ENCODE results near the gene STAT5A.
A peak's percentile ranks its signal among the peaks of the same experiment; 100 is the strongest.
"Not testable (repeated sequence)": the region's sequence is repeated elsewhere in the genome, so short reads cannot be mapped to it uniquely, and the experiment has no call there.

STAT5A gene

DNA sequence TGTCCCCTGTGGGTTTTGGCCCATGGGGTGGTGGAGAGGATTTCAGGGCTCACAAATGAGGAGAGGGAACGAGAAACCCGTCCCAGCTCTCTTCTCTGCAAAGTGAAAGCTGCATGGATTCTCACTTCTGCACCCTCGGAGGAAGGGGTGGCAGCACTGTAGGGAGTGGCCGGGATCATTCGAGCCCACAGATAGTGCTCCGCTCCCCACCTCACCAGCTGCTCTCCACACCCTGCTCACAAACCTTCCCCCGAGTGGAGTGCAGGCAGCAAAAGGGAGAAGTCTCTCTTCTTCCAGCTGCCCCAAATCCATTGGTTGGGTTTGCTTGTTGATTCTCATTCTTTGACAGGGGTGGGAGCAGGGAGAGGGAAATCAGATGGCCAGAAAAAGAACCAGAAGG lies 20.1 kb downstream of the STAT5A start:
- no peak for DNase-seq (ENCODE audit: low spot score)

DNA sequence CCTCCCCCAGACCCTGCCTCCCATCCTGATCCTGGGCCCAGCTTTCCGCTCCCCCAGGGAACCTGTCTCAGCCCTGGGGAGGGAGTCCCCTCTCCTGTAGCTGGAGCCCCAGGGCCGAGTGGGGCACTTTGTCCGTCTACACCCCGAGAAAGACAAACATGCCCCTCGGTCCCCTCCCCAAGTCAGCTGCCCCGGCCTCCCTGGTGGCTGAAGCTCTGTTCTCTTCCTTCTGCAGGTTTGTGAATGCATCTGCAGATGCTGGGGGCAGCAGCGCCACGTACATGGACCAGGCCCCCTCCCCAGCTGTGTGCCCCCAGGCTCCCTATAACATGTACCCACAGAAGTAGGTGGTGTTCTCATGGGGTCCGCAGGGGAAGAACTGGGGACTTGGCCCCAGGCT lies 20.8 kb downstream of the STAT5A start:
- no peak for DNase-seq (ENCODE audit: low spot score)

DNA sequence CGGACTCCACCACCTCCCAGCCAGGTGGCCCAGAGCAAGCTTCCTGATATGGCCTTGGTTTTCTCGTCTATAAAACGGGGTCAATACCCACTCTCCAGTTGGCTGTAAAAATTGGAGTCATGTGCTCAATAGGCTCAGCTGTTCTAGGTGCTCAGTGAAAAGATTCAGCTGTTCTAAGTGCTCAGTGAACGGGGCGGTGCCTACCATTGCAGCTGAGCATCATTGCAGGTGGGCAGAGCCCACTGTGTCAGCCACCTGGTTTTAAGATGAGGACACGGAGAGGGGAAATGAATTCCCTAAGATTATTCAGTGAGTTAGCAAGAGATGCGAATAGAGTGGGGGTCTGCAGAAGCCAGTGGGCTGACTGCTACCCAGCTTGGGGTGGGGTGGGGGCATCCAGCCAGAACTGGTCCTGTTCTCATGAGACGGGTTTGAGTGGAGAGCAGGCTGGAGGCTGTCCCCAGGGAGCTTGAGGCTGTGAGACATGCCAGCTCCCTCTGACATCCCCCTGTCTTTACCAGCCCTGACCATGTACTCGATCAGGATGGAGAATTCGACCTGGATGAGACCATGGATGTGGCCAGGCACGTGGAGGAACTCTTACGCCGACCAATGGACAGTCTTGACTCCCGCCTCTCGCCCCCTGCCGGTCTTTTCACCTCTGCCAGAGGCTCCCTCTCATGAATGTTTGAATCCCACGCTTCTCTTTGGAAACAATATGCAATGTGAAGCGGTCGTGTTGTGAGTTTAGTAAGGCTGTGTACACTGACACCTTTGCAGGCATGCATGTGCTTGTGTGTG lies 21.9 kb downstream of the STAT5A start:
- DNase-seq (ENCODE audit: low spot score), result no peak

DNA sequence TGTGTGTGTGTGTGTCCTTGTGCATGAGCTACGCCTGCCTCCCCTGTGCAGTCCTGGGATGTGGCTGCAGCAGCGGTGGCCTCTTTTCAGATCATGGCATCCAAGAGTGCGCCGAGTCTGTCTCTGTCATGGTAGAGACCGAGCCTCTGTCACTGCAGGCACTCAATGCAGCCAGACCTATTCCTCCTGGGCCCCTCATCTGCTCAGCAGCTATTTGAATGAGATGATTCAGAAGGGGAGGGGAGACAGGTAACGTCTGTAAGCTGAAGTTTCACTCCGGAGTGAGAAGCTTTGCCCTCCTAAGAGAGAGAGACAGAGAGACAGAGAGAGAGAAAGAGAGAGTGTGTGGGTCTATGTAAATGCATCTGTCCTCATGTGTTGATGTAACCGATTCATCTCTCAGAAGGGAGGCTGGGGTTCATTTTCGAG lies 22.5 kb downstream of the STAT5A start:
- DNase-seq (ENCODE audit: low spot score), result no peak

DNA sequence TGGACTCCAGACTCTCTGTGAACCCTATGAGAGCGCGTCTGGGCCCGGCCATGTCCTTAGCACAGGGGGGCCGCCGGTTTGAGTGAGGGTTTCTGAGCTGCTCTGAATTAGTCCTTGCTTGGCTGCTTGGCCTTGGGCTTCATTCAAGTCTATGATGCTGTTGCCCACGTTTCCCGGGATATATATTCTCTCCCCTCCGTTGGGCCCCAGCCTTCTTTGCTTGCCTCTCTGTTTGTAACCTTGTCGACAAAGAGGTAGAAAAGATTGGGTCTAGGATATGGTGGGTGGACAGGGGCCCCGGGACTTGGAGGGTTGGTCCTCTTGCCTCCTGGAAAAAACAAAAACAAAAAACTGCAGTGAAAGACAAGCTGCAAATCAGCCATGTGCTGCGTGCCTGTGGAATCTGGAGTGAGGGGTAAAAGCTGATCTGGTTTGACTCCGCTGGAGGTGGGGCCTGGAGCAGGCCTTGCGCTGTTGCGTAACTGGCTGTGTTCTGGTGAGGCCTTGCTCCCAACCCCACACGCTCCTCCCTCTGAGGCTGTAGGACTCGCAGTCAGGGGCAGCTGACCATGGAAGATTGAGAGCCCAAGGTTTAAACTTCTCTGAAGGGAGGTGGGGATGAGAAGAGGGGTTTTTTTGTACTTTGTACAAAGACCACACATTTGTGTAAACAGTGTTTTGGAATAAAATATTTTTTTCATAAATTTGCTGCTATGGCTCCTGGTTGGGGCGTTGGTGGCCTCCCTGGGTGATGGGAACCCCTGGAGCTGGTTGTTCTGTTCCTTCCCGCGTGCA lies 23.1 kb downstream of the STAT5A start:
- DNase-seq (ENCODE audit: low spot score), result peak; percentile 78

DNA sequence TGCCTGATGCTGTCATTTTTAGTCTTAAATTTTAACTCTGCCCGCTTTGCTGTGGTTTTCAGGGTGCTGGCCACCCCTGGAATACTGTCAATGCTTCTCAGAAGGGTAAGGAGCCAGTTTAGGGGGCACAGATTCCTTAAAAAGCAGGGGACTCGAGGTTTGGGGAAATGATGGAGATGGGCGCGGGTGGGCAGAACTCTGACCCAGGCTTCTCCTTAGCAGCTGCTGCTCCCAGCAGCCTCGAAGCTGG lies 23.7 kb downstream of the STAT5A start:
- DNase-seq (ENCODE audit: low spot score), result no peak

DNA sequence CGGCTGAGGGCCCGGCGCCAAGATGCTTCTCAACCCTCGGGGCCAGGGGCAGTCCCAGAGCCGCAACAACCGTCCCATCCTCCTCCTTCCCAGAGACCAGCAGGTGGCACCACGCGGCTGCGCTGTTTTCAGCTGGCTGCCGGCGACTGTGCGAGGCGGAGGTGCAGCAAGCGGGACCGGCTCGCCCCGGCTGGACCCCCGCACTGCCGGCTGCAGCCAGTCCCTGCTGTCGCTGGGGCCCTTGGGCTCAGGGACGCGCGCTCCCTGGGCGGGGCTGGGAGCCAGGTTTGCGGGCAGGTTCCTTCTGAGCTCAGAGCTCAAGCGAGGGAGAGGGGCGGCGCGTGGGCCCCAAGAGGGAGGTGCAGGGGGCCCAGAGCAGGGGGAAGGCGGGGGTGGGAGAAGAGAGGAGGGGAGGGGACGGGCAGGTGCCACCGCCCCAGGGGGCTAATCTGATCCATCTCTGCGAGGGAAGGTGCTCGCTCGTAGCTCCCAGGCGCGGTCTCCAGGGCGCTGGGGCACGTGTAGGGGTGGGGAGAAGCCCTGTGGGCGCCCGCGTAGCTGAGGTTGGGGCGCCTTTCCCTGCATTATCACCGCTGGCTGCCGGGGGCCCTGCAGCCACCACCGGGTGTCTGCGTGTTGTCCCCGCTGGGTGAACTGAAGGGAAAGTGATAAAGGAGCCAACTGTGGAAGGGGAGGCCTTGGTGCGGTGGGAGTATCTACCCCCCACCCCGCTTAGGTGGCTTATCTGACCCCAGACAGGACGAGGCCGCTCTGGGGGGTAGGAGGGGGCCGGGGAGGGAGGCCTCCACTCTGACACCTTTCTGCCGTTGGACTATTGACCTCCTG lies 24.2 kb downstream of the STAT5A start:
- DNase-seq (ENCODE audit: low spot score), result peak; percentile 96

DNA sequence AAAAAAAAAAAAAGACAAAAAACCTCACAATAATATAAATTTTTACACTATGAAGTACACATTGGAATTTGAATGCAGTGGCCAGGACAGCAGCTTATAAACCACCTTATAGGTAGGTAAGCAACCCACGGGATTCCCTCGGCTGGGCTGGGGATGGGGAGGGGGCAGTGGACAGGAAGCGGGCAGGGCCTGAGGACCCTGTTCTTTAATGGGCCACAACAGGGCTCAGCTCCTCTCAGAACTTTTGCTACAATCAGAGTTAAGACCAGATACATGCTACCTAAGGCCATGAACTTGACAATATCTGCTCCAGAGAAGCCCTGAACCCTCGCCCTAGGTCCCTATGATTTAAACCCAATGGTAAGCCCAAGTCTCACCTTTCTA lies 25.1 kb downstream of the STAT5A start:
- no peak for DNase-seq (ENCODE audit: low spot score)

DNA sequence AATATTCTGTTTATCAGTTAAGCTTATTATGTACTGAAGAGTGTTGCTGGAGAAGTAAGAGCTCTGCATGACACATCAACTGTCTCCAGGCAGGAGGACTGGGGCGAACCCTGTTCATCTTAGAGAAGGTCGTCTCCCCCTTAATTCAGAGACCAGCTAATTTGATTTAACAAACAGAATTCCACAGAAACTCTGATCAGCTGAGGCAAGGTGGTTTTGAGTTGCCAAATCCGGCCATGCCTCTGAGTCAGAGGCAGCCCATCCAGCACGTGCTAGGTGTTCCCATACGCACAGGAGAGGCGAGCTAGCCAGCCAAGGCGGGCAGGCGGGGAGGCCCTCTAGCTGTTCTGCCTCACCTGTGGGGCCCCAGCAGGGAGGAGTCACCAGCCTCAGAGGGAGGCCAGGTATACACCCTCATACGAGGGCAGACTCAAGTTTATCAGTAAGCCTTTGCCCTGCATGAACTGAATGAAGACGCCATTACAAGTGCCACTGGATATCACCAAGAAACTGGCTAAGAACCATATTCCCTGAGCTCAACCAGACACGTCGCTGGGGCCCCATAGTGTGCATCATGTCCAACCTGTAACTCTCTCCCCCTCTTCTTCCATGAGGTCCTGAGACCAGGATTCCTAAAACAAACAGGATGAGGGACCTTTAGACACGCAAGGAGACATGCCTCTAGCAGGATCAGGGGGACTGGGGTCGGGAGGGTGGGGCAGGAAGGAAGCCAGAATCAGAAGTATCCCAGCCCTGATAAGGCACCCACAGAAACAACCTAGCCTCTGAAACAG lies 25.7 kb downstream of the STAT5A start:
- no peak for DNase-seq (ENCODE audit: low spot score)

DNA sequence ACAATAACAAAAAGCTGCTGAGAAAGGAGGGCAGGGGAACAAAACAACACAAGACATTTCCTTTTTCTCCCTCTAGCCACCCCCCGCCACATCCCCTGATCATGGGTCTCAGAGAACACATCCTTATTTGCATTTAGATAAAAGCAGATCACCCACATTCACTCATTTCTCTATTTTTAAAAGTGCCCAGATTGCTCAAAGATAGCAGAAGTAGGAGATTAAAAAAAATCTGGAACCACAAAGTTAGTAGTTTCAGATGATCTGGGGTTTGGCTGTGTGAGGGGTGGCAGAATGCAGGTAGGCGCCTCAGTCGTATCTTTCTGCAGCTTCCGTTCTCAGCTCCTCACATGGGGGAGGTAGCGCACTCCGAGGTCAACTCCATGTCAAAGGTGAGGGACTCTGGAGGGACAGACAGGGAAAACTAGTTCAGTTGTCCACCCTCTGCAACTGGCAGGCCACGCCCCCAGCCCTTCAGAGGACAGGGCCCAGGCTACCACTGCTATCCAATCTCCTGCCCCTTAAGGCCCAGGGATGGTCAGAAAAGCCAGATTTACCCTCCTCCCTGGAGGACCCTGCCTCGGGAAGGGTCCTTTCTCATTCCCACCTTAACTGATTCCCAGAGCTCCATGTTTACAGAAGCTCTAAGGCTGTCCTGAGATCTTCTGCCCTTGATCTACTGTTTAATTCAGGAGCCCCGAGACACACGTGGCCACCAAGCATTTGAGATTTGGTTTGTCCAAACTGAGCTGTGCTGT lies 27.3 kb downstream of the STAT5A start:
- no peak for DNase-seq (ENCODE audit: low spot score)

DNA sequence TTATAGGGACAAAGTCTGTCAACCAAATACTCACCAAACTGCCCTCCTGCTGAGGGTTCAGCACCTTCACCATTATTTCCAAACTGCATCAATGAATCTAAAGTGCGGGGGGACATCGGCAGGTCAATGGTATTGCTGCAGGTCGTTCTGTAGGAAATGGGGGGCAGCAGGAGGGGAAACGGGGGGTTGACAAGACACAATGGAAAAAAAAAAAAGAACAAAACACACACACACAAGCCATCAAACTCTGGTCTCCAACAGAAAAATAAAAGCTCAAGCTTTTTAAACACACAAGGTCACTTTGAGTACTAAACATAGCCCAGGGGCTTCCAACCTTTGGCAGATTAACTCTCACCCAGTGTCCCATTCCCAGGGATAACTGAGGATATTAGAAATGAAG lies 28.5 kb downstream of the STAT5A start:
- no peak for DNase-seq (ENCODE audit: low spot score)

DNA sequence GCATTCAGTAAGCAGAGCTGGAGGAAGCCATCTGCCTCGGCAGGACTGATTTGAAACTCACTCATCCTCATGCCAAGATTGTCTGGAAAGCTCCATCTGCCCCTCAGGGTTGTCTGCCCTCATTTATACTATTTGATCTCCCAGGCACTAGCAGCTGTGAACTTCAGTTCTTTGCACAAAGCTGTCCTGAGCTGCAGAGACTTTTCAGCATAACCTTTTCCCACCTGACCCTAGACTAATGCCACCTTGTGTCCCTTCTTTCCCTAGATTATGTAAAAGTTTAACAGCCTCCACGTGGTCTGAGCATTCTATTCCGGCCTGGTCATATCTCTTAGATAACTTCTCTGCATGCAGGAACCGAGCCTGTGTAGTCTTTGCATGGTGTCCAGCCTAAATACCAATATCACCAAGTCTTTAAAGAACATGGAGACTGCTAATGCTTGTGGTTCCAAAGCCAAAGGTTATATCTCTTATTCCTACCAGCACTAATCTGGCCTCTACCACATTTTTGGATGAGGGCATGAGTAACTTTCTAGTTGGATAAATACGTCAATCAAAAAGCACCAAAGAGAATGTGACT lies 29.1 kb downstream of the STAT5A start:
- no peak for DNase-seq (ENCODE audit: low spot score)

DNA sequence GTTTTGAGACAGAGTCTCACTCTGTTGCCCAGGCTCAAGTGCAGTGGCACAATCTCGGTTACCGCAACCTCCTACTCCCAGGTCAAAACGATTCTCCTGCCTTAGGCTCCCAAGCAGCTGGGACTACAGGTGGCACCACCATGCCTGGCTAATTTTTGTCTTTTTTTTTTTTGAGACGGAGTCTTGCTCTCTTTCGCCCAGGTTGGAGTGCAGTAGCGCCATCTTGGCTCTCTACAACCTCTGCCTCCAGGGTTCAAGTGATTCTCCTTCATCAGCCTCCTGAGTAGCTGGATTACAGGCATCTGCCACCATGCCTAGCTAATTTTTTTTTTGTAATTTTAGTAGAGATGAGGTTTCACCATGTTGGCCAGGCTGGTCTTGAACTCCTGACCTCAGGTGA lies 29.7 kb downstream of the STAT5A start:
- DNase-seq (ENCODE audit: low spot score), result not testable (repeated sequence)

DNA sequence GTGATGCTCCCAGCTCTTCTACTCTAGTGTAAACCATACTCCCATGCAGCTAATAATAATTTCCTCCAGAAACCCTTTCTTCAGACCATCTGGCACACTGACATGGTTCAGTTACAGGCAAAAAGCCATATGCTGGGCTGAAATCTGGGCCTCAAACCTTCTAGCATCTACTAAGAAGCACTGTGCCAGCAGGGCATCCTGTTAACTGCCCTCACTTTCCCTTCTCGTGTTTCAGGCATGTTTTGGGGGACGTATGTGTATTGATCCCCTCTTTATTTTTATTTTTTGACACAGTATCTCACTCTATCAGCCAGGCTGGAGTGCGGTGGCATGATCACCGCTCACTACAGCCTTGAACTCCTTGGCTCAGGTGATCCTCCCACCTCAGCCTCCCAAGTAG lies 33.3 kb downstream of the STAT5A start:
- no peak for DNase-seq (ENCODE audit: low spot score)

DNA sequence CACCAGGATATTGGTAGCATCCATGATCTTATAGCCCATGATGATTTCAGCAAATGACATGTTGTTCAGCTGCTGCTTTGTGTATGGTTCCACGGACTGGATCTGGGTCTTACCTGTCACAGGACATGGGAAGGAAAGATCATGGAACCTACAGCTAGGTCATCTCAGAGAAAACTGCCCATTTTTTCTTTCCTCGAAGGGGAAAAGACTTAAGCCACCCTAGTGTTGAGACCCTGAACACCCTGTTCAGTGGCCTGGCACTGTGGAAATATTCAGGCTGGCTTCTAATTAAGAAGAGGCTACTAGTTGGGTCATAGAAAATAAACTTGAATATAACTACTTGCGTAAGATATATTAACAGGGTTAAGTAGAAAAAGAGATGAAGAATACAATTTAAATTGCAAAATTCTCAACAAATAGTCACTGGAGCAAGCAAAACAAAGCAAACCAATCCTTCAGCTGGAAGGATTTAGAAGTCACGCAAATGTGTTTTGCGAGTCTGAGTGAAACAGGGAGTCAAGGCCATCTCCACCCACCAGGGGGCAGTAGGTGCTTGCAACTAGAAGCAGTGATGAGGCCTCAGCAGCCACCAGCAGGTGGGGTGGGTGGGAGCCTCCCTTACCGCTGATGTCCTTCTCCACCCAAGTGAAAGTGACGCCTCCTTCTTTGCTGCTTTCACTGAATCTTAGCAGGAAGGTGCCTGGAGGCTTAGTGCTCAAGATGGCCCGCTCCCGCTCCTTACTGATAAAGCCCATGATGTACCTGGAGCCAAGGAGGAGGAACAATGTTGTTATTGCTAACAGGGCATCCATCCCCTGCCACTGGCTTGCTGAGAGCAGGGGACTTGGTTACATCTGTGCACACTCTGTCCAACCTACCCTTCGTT lies 34.3 kb downstream of the STAT5A start:
- peak; percentile 97 for DNase-seq (ENCODE audit: low spot score)

DNA sequence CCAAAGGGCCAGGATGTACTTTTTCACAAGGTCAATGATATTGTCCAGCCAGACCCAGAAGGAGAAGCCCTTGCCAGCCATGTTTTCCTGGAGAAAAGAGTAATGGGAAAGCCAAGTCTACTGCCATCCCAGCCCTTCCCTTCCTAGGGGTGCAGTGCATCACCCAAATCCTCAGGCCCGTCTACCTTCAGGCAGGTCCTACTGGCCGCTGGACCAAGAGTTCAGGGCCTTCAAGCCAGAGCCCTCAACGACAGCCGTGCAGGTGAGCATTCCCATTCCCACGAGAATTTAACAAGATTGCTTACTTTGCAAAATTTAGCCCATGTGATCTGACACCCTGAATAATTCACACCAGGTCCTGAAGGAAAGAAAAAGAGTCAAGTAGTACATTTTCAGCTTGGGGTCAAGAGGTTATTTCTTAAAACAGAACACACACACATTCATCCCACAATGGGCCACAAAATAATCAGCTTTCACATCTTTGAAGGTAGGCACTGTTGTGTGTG lies 35.0 kb downstream of the STAT5A start:
- no peak for DNase-seq (ENCODE audit: low spot score)

DNA sequence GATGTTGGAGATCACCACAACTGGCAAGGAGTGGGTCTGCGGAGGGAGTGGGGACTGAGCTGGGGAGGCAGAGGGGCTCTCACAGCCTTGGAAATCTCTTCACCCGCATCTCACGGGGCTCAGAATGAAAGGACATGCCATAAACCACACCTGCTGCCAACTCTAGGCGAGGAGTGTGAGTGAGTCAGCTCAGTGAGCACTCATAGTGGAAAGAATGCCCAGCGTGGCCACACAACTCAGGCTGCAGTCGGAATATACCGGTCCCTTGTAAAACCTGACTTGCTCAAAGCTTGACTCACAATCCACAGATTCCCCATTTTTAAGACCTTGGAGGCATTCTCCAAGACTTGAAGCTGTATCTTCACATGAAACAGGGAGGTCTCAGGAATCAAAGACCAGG lies 36.7 kb downstream of the STAT5A start:
- DNase-seq (ENCODE audit: low spot score), result no peak

DNA sequence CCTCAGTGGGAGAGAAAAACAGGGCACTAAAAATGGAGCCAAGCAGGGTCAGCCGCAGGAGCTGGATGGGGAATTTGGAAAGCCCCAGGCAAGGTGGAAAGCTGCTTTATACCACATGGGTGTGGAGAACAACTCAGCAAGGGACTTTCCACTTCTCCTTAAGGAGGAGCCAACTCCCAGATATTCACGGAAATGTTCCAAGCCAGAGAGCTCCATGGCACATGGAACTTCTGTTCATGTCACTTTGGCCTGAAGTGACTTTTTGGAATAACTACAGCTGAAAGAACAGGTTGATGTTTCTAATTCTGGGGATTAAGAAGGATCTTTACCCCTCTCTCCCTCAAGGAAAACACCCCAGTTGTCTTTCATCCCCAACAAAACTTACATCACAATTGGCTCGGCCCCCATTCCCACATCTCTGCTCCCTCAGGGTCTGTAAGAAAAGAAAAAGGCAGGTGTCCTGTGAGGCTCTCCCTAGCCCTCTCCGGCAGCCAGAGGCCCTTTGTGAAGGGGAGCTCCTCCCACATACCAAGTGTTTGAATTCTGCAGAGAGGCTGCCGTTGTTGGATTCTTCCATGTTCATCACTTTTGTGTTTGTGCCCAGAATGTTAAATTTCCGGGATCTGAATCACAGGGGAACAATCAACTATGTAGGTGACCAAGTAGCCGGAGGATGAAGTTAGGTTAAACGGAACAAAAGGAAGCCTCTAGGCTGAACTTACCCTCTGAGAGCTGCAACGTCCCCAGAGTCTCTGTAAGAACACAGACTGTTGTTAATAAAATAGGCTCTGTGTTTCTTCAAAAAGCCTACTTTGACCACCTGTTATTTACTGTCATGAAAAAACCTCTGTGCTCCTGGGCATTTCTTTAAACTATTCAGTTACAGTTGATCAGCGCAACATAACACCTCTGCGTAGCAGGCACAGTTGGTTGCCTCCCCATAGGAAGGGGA lies 41.0 kb downstream of the STAT5A start:
- DNase-seq (ENCODE audit: low spot score), result peak; percentile 76

DNA sequence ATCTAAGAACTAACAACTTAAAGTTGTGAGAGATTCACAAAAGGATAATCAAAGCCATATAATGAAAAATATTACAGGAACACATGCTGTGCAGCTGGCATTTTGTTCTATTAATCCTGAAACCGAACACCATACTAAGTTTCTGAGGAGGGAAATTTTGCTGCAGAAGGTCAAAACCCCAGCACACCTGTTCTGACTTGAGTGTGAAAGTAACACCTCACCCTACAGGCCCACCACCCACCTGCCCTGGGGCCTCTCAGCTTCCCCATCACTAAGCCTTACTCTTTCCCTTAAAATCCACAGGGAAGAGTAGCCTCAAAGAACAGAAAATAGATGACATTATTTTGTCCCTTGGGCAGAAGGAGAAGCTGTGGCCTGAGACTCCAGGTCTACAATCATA lies 44.8 kb downstream of the STAT5A start:
- DNase-seq (ENCODE audit: low spot score), result no peak

All from ecto neural progenitor cell (in vitro differentiated cells).